H9 (cell line): Measurements from ENCODE around the gene WDR81. TPM values are rescaled to one million over a fixed set of nuclear protein-coding genes. Genes with fewer than 3 reads are reported as not detected.

Experiments
- DNase-seq: peaks from one replicate; pipeline ENCODE4 v3.0.0-alpha.2; 2017
- H2AFZ ChIP-seq: one replicate; pipeline ENCODE4 v1.6.1; 2013; ENCODE audit warnings: mild to moderate bottlenecking, low read length, control low read depth, moderate library complexity
- H2AK5ac ChIP-seq: 2 replicates; pipeline ENCODE4 v1.6.1; 2013; ENCODE audit warnings: low read length, control low read depth, mixed read lengths; ENCODE audit not compliant: insufficient read length
- H2BK120ac ChIP-seq: one replicate; pipeline ENCODE4 v1.6.1; 2013; ENCODE audit warnings: low read depth, mild to moderate bottlenecking, low read length, control low read depth, inconsistent platforms; ENCODE audit not compliant: poor library complexity, severe bottlenecking
- H2BK12ac ChIP-seq: 2 replicates; pipeline ENCODE4 v1.6.1; 2013; ENCODE audit warnings: low read length, control low read depth, mixed read lengths, low read depth; ENCODE audit not compliant: insufficient read length
- H2BK15ac ChIP-seq: 2 replicates; pipeline ENCODE4 v1.6.1; 2013; ENCODE audit warnings: low read depth, low read length, control low read depth
- H2BK20ac ChIP-seq: one replicate; pipeline ENCODE4 v1.6.1; 2013; ENCODE audit warnings: low read depth, mild to moderate bottlenecking, low read length, control low read depth, inconsistent platforms; ENCODE audit not compliant: poor library complexity, severe bottlenecking
- H2BK5ac ChIP-seq: 2 replicates; pipeline ENCODE4 v1.6.1; 2013; ENCODE audit warnings: low read length, control low read depth, mixed read lengths; ENCODE audit not compliant: insufficient read length
- H3K14ac ChIP-seq: 2 replicates; pipeline ENCODE4 v1.6.1; 2013; ENCODE audit warnings: low read length, control low read depth; ENCODE audit not compliant: insufficient read depth
- H3K18ac ChIP-seq: 2 replicates; pipeline ENCODE4 v1.6.1; 2013; ENCODE audit warnings: low read depth, mild to moderate bottlenecking, mixed read lengths, low read length, control low read depth; ENCODE audit not compliant: insufficient read length
- H3K23ac ChIP-seq: 2 replicates; pipeline ENCODE4 v1.6.1; 2013; ENCODE audit warnings: low read length, control low read depth, mixed read lengths, low read depth; ENCODE audit not compliant: insufficient read length
- H3K23me2 ChIP-seq: 2 replicates; pipeline ENCODE4 v1.6.1; 2013; ENCODE audit warnings: low read depth, mild to moderate bottlenecking, mixed read lengths, low read length, control low read depth; ENCODE audit not compliant: insufficient read length, poor library complexity, severe bottlenecking
- H3K27ac ChIP-seq: 2 replicates; pipeline ENCODE4 v1.5.1; 2013; ENCODE audit warnings: low read length, control low read depth, mixed read lengths, low read depth; ENCODE audit not compliant: insufficient read length
- H3K27me3 ChIP-seq: 2 replicates; pipeline ENCODE4 v1.6.1; 2013; ENCODE audit warnings: low read length, control low read depth, inconsistent platforms; ENCODE audit not compliant: insufficient read depth
- H3K4ac ChIP-seq: 2 replicates; pipeline ENCODE4 v1.6.1; 2013; ENCODE audit warnings: low read depth, mild to moderate bottlenecking, control low read depth, inconsistent platforms, low read length, moderate library complexity
- H3K4me1 ChIP-seq: 2 replicates; pipeline ENCODE4 v1.6.1; 2013; ENCODE audit warnings: low read length, control low read depth, inconsistent platforms; ENCODE audit not compliant: insufficient read depth
- H3K4me2 ChIP-seq: 2 replicates; pipeline ENCODE4 v1.6.1; 2013; ENCODE audit warnings: low read length, control low read depth, mixed read lengths; ENCODE audit not compliant: insufficient read length, insufficient read depth
- H3K56ac ChIP-seq: 2 replicates; pipeline ENCODE4 v1.6.1; 2013; ENCODE audit warnings: low read depth, mild to moderate bottlenecking, mixed read lengths, low read length, control low read depth; ENCODE audit not compliant: insufficient read length
- H3K79me1 ChIP-seq: 2 replicates; pipeline ENCODE4 v1.6.1; 2013; ENCODE audit warnings: low read depth, mild to moderate bottlenecking, moderate library complexity, low read length, control low read depth, inconsistent platforms; ENCODE audit not compliant: insufficient read depth, poor library complexity, severe bottlenecking
- H3K79me2 ChIP-seq: 2 replicates; pipeline ENCODE4 v1.6.1; 2013; ENCODE audit warnings: low read length, control low read depth, inconsistent platforms; ENCODE audit not compliant: insufficient read depth
- H3K9ac ChIP-seq: 2 replicates; pipeline ENCODE4 v1.6.1; 2013; ENCODE audit warnings: low read length, control low read depth, mixed read lengths; ENCODE audit not compliant: insufficient read length; ENCODE audit errors: extremely low read depth
- H3K9me3 ChIP-seq: one replicate; pipeline ENCODE4 v1.6.1; 2013; ENCODE audit warnings: low read depth, low read length, inconsistent platforms; ENCODE audit not compliant: control insufficient read depth
- H3T11ph ChIP-seq: one replicate; pipeline ENCODE4 v1.6.1; 2013; ENCODE audit warnings: mild to moderate bottlenecking, low read length, control low read depth, inconsistent platforms
- H4K20me1 ChIP-seq: one replicate; pipeline ENCODE4 v1.6.1; 2013; ENCODE audit not compliant: control insufficient read depth, insufficient read length, insufficient read depth
- H4K5ac ChIP-seq: 2 replicates; pipeline ENCODE4 v1.6.1; 2013; ENCODE audit warnings: low read depth, mild to moderate bottlenecking, mixed read lengths, low read length, control low read depth; ENCODE audit not compliant: insufficient read length
- H4K8ac ChIP-seq: replicated peaks from 2 replicates; pipeline ENCODE4 v1.6.1; 2013; ENCODE audit warnings: low read length, control low read depth, mixed read lengths, low read depth; ENCODE audit not compliant: insufficient read length
- H4K91ac ChIP-seq: 2 replicates; pipeline ENCODE4 v1.6.1; 2013; ENCODE audit warnings: low read depth, mild to moderate bottlenecking, moderate library complexity, mixed read lengths, low read length, control low read depth; ENCODE audit not compliant: insufficient read length
- H3K27ac Mint-ChIP-seq, 3 experiments: 2 replicates in 2 of 3; 3 replicates in 1 of 3; pipeline ENCODE4 v1.8.0; 2020 to 2021; ENCODE audit warnings: mixed read lengths in 3 of 3, mild to moderate bottlenecking in 1 of 3, moderate library complexity in 1 of 3
- H3K27me3 Mint-ChIP-seq: 2 replicates; pipeline ENCODE4 v1.8.0; 2021; ENCODE audit warnings: low read depth, mild to moderate bottlenecking, moderate library complexity, mixed read lengths
- H3K36me3 Mint-ChIP-seq, 3 experiments: 2 replicates in 2 of 3; 3 replicates in 1 of 3; pipeline ENCODE4 v1.8.0; 2020 to 2021; ENCODE audit warnings: low read depth in 3 of 3, mixed read lengths in 3 of 3; ENCODE audit not compliant: insufficient read depth in 1 of 3
- H3K4me1 Mint-ChIP-seq, 2 experiments: 2 replicates each; pipeline ENCODE4 v1.8.0; 2020; ENCODE audit warnings: mixed read lengths in 2 of 2
- H3K4me3 Mint-ChIP-seq, 2 experiments: 2 replicates in 1 of 2; 3 replicates in 1 of 2; pipeline ENCODE4 v1.8.0; 2020 to 2021; ENCODE audit warnings: mild to moderate bottlenecking in 2 of 2, mixed read lengths in 2 of 2, moderate library complexity in 1 of 2
- H3K9me3 Mint-ChIP-seq, 2 experiments: 2 replicates in 1 of 2; 3 replicates in 1 of 2; pipeline ENCODE4 v1.8.0; 2020; ENCODE audit warnings: mild to moderate bottlenecking in 2 of 2, mixed read lengths in 2 of 2, moderate library complexity in 1 of 2
- CTCF ChIP-seq: fragments of 200-600 bp; sonication (generic); conservative IDR thresholded peaks from 3 replicates; pipeline ENCODE4 v1.8.0; 2021; ENCODE audit warnings: antibody characterized with exemption, mild to moderate bottlenecking
- WGBS: extraction: QIAGEN DNeasy Blood & Tissue Kit; methylation state at CpG from one replicate; pipeline ENCODE4 v1.1.7; 2013; ENCODE audit warnings: missing lambda C conversion rate, low lambda C conversion rate, mixed read lengths; ENCODE audit not compliant: insufficient read length; ENCODE audit errors: extremely low coverage; 5-methylcytosine and 5-hydroxymethylcytosine counted together
- total RNA-seq: library from RNA; stranded (reverse); gene quantifications from 2 replicates; pipeline ENCODE4 v1.2.1, GENCODE V29; 2021

WDR81 gene
- total RNA-seq, 1 experiment from 2014 or later: 20.2 TPM

GRCh38 chr17:1752425-1753262, 28.1 kb downstream of the WDR81 start:
- peak overlapping the region in 1 of 2 experiments; percentile 42; a peak in 2 of 5 replicates for H3K4me3 Mint-ChIP-seq
- no peak overlapping the region for H2BK15ac ChIP-seq
- no peak overlapping the region for H4K91ac ChIP-seq
- H2BK20ac ChIP-seq: no peak overlapping the region
- H3K79me2 ChIP-seq: no peaks in the 10 kb centered on the region
- H3K27ac Mint-ChIP-seq: peak overlapping the region in 2 of 3 experiments; percentile 7 to 47; a peak in 3 of 7 replicates
- H2BK120ac ChIP-seq: no peak overlapping the region
- H3K36me3 Mint-ChIP-seq: no peaks in the 10 kb centered on the region
- no peak overlapping the region for H2BK12ac ChIP-seq
- H4K5ac ChIP-seq: no peak overlapping the region
- H2AFZ ChIP-seq: no peak overlapping the region
- no CpG with 5 or more reads among the region's 18 CpGs for WGBS
- H3K23ac ChIP-seq: no peak overlapping the region
- no peak overlapping the region for H4K8ac ChIP-seq
- no peak overlapping the region for H3K56ac ChIP-seq
- no peak overlapping the region for H2AK5ac ChIP-seq
- DNase-seq: peak; percentile 76
- no peaks in the 10 kb centered on the region for H4K20me1 ChIP-seq
- no peak for TF ChIP-seq CTCF
- no peaks in the 10 kb centered on the region for H3K9me3 Mint-ChIP-seq
- H3K27me3 Mint-ChIP-seq: no peaks in the 10 kb centered on the region; the same call in 1 of the 2 replicates
- H3K27ac ChIP-seq: no peak overlapping the region
- no peaks in the 10 kb centered on the region for H3K9me3 ChIP-seq
- peak overlapping the region; percentile 39; the same call in 1 of the 2 replicates for H3K14ac ChIP-seq
- no peaks in the 10 kb centered on the region for H3K79me1 ChIP-seq
- no peaks in the 10 kb centered on the region for H3K27me3 ChIP-seq
- H3K4ac ChIP-seq: no peak overlapping the region
- no peak overlapping the region for H3K9ac ChIP-seq
- H2BK5ac ChIP-seq: no peak overlapping the region
- no peak overlapping the region for H3K18ac ChIP-seq
- peaks cover 21 to 28% of the 10 kb centered on the region in 2 experiments for H3K4me1 Mint-ChIP-seq
- H3K4me1 ChIP-seq: no peaks in the 10 kb centered on the region
- no peak overlapping the region for H3T11ph ChIP-seq
- no peak overlapping the region for H3K4me2 ChIP-seq
- H3K23me2 ChIP-seq: no peaks in the 10 kb centered on the region
